CD14-positive monocyte (primary cell): ENCODE measurements around the gene CFD. TPM values are rescaled to one million over a fixed set of nuclear protein-coding genes. Genes with fewer than 3 reads are reported as not detected.

Experiments
- DNase-seq, 3 donors: peaks; one replicate each; pipeline ENCODE4 v3.0.0-alpha.2; 2011 to 2022
- H2AFZ ChIP-seq: 2 replicates; pipeline ENCODE4 v1.6.0; 2012; ENCODE audit warnings: mild to moderate bottlenecking, low read depth, low read length, inconsistent platforms; ENCODE audit not compliant: insufficient read depth, poor library complexity, severe bottlenecking
- H3K27ac ChIP-seq, 2 donors: 1 replicate in 1 of 2; 2 replicates in 1 of 2; pipeline ENCODE4 v1.5.1; 2012 to 2013; ENCODE audit warnings: low read length in 2 of 2, control low read depth in 1 of 2, inconsistent platforms in 1 of 2, low read depth in 1 of 2, mild to moderate bottlenecking in 1 of 2
- H3K27me3 ChIP-seq, 2 donors: one replicate each; pipeline versions ENCODE4 v1.6.0 to v1.6.1; 2011 to 2013; ENCODE audit warnings: low read length in 2 of 2; ENCODE audit not compliant: control insufficient read depth in 2 of 2, insufficient read depth in 2 of 2
- H3K36me3 ChIP-seq, 2 donors: replicated peaks in 1 of 2; 1 replicate in 1 of 2; 2 replicates in 1 of 2; pipeline versions ENCODE4 v1.5.1 to v1.6.1; 2012 to 2013; ENCODE audit warnings: low read length in 2 of 2, control low read depth in 1 of 2, inconsistent platforms in 1 of 2, mild to moderate bottlenecking in 1 of 2; ENCODE audit not compliant: insufficient read depth in 2 of 2, control insufficient read depth in 1 of 2
- H3K4me1 ChIP-seq, 2 donors: 1 replicate in 1 of 2; 2 replicates in 1 of 2; pipeline versions ENCODE4 v1.5.1 to v1.6.1; 2012 to 2013; ENCODE audit warnings: low read length in 2 of 2, control low read depth in 1 of 2, inconsistent platforms in 1 of 2, mild to moderate bottlenecking in 1 of 2, moderate library complexity in 1 of 2; ENCODE audit not compliant: insufficient read depth in 2 of 2, control insufficient read depth in 1 of 2
- H3K4me2 ChIP-seq: replicated peaks from 2 replicates; pipeline ENCODE3; 2012; ENCODE audit warnings: low read length, moderate library complexity, mild to moderate bottlenecking; ENCODE audit not compliant: poor library complexity, severe bottlenecking; ENCODE audit errors: extremely low read depth
- H3K4me3 ChIP-seq, 3 experiments: fragments of 200-600 bp in 1 of 3; sonication (generic) in 1 of 3; replicated peaks in 1 of 3; 1 replicate in 2 of 3; 2 replicates in 1 of 3; pipeline ENCODE4 v1.5.1; 2011 to 2013; ENCODE audit warnings: low read length in 3 of 3, mild to moderate bottlenecking in 3 of 3, control low read depth in 2 of 3, low read depth in 2 of 3, inconsistent platforms in 1 of 3, moderate library complexity in 1 of 3
- H3K79me2 ChIP-seq: 2 replicates; pipeline ENCODE4 v1.6.0; 2012; ENCODE audit warnings: mild to moderate bottlenecking, control low read depth, inconsistent platforms, low read length, moderate library complexity; ENCODE audit not compliant: insufficient read depth
- H3K9ac ChIP-seq: 2 replicates; pipeline ENCODE4 v1.6.0; 2017; ENCODE audit warnings: low read length, mild to moderate bottlenecking; ENCODE audit not compliant: insufficient read depth, poor library complexity, severe bottlenecking
- H3K9me3 ChIP-seq, 2 donors: replicated peaks in 1 of 2; 1 replicate in 1 of 2; 2 replicates in 1 of 2; pipeline versions ENCODE4 v1.5.1 to v1.6.1; 2012 to 2013; ENCODE audit warnings: low read length in 2 of 2, control low read depth in 1 of 2; ENCODE audit not compliant: control insufficient read depth in 1 of 2, insufficient read depth in 1 of 2
- H4K20me1 ChIP-seq: 2 replicates; pipeline ENCODE4 v1.6.0; 2012; ENCODE audit warnings: mild to moderate bottlenecking, low read length, control low read depth, moderate library complexity; ENCODE audit not compliant: insufficient read depth
- H3K27ac Mint-ChIP-seq, 7 donors: one replicate each; pipeline ENCODE4 v1.8.0; 2020; ENCODE audit warnings: mild to moderate bottlenecking in 7 of 7, mixed read lengths in 7 of 7, moderate library complexity in 6 of 7, inconsistent platforms in 2 of 7
- H3K27me3 Mint-ChIP-seq, 3 donors: one replicate each; pipeline ENCODE4 v1.8.0; 2021 to 2022; ENCODE audit warnings: low read depth in 3 of 3, mild to moderate bottlenecking in 3 of 3, mixed read lengths in 3 of 3, moderate library complexity in 3 of 3, inconsistent platforms in 1 of 3
- H3K36me3 Mint-ChIP-seq, 2 donors: one replicate each; pipeline ENCODE4 v1.8.0; 2020; ENCODE audit warnings: mixed read lengths in 2 of 2, inconsistent platforms in 1 of 2, mild to moderate bottlenecking in 1 of 2
- H3K4me1 Mint-ChIP-seq: one replicate; pipeline ENCODE4 v1.8.0; 2020; ENCODE audit warnings: mild to moderate bottlenecking, mixed read lengths
- H3K4me3 Mint-ChIP-seq, 2 donors: one replicate each; pipeline ENCODE4 v1.8.0; 2020; ENCODE audit warnings: mild to moderate bottlenecking in 2 of 2, mixed read lengths in 2 of 2, moderate library complexity in 1 of 2
- H3K9me3 Mint-ChIP-seq, 7 donors: one replicate each; pipeline ENCODE4 v1.8.0; 2020 to 2022; ENCODE audit warnings: mixed read lengths in 7 of 7, mild to moderate bottlenecking in 6 of 7, moderate library complexity in 6 of 7, inconsistent platforms in 2 of 7
- WGBS: methylation state at CpG from one replicate; pipeline ENCODE4 v1.1.5; 2013; ENCODE audit warnings: missing lambda C conversion rate; ENCODE audit not compliant: insufficient coverage; 5-methylcytosine and 5-hydroxymethylcytosine counted together
- intact Hi-C, 2 donors: fragments of 100-400 bp; cut with micrococcal nuclease; formaldehyde crosslinking; loops; one replicate each; pipeline versions ENCODE4 v1.15.0 to v1.15.1; 2023
- polyA plus RNA-seq, 3 donors: library from polyadenylated mRNA; depleted of rRNA in 1 of 3; unstranded in 2 of 3; stranded (reverse) in 1 of 3; fragments of 300-500 nt in 2 of 3; fragments of >200 nt in 1 of 3; fragmentation: Illumina TruSeq in 2 of 3; gene quantifications; 1 replicate in 2 of 3; 2 replicates in 1 of 3; pipeline ENCODE4 v1.2.3, GENCODE V29; 2012 to 2021
- TF ChIP-seq, protein P1 (sequence below): fragments of 200-600 bp; IDR thresholded peaks from one replicate; pipeline ENCODE4 v1.8.0; 2022; ENCODE audit warnings: antibody characterized with exemption, mild to moderate bottlenecking

The CFD gene
- polyA plus RNA-seq, 3 donors: 272 to 862 (median 654) TPM

DNA sequence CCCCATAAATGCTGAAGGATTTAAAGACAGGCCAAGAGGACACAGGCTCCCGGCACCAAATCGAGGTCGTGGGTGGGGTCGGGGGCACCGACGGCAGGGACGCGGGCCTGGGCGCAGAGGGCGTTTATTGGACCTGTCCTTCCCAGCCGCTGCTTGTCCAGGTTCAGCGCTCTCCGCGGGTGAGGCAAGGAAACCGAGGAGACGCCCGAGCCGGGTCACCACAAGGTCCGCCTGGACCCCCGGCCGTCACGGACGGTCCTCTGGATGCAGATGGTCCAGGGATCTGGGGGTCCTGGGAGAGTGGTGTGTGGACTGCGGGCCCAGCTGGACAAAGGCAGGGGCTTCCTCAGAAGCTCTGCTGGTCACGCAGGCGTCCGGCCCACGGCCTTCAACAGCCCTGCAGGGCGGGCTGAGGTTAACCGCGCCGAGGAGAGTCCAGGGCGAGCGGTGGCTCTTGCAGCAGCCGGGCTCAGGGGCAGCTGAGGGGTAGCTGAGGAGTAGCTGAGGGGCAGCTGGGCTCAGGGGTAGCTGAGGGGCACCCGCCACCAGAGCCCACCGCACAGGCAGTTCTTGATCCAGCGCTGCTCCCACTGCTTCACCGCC, 8.5 kb downstream of the CFD start:
- H3K9me3 Mint-ChIP-seq: peaks cover 0 to 2% (median 0%) of the 10 kb centered on the region in 7 donors
- peaks cover 17% of the 10 kb centered on the region for H3K4me1 Mint-ChIP-seq
- H3K27me3 ChIP-seq: peaks cover 0 to 11% of the 10 kb centered on the region in 2 donors
- no peak overlapping the region for H3K27ac Mint-ChIP-seq
- DNase-seq: no peak
- H3K36me3 Mint-ChIP-seq: peaks cover 29 to 44% of the 10 kb centered on the region in 2 donors
- H4K20me1 ChIP-seq: peaks cover 66% of the 10 kb centered on the region
- TF ChIP-seq, protein P1, sequence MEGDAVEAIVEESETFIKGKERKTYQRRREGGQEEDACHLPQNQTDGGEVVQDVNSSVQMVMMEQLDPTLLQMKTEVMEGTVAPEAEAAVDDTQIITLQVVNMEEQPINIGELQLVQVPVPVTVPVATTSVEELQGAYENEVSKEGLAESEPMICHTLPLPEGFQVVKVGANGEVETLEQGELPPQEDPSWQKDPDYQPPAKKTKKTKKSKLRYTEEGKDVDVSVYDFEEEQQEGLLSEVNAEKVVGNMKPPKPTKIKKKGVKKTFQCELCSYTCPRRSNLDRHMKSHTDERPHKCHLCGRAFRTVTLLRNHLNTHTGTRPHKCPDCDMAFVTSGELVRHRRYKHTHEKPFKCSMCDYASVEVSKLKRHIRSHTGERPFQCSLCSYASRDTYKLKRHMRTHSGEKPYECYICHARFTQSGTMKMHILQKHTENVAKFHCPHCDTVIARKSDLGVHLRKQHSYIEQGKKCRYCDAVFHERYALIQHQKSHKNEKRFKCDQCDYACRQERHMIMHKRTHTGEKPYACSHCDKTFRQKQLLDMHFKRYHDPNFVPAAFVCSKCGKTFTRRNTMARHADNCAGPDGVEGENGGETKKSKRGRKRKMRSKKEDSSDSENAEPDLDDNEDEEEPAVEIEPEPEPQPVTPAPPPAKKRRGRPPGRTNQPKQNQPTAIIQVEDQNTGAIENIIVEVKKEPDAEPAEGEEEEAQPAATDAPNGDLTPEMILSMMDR: no peak
- intact Hi-C loops: loop anchor here in 1 of 2 donors (10.0 kb wide), 1 partner anchor 377 kb away; the partner anchor contains the start of genes ATP5F1D and MIDN
- no peaks in the 10 kb centered on the region for H3K79me2 ChIP-seq
- no peak overlapping the region for H3K27ac ChIP-seq
- peaks cover 0 to 5% (median 2%) of the 10 kb centered on the region in 3 donors for H3K27me3 Mint-ChIP-seq
- H3K4me3 ChIP-seq: no peak overlapping the region
- no peak overlapping the region for H3K9ac ChIP-seq
- WGBS: 93% methylated on average over 36 of the region's 39 CpGs
- H2AFZ ChIP-seq: no peak overlapping the region
- H3K9me3 ChIP-seq: no peaks in the 10 kb centered on the region
- peaks cover 10 to 18% of the 10 kb centered on the region in 2 donors for H3K36me3 ChIP-seq
- no peak overlapping the region for H3K4me3 Mint-ChIP-seq
- H3K4me1 ChIP-seq: peaks cover 21 to 23% of the 10 kb centered on the region in 2 donors
- H3K4me2 ChIP-seq: no peak overlapping the region

DNA sequence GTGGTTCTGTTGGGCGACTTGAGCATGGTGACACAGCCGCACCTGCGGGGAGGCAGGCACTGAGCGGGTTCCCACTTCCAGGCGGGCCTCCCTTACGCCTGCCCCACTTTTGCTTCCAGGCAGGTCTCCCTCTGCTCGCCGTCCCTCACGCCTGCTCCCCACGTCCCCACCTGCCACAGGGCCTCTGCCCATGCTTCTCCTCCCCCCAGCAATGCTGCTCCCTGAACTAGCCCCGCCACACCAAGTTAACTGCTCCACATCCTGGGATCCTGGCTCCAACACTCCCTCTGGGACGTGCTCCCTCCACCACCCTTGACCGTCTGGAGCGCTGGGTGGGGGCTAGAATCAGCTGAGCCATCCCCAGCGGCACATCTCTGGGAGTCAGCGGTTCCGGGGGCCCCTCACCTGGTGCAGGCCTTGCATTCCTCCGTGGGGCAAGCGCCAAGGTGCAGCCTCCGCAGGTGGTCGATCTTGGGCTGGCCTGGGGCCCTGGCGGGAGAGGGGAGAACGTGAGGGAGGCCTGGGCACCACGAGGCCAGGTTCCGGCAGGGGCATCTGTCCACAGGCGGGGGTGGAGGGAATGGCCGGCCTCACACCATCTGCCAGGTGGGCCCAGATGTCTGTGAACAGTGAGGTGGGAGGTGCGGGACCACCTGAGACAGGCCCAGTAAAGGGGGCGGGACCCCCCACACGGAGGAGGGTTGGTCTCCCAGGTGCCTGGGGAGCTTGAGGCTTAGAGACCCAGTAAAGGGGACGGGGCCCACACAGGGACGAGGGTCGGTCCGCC, 9.2 kb downstream of the CFD start:
- peaks cover 63% of the 10 kb centered on the region for H4K20me1 ChIP-seq
- no peak for DNase-seq
- no peak overlapping the region for H3K4me3 ChIP-seq
- peaks cover 0 to 1% (median 0%) of the 10 kb centered on the region in 7 donors for H3K9me3 Mint-ChIP-seq
- H3K4me2 ChIP-seq: no peak overlapping the region
- intact Hi-C loops: loop anchor here in 1 of 2 donors (10.0 kb wide), 1 partner anchor 376 kb away; the partner anchor contains the start of genes ATP5F1D and MIDN
- no peak overlapping the region for H3K4me3 Mint-ChIP-seq
- no peak overlapping the region for H3K27ac ChIP-seq
- no peak overlapping the region for H3K9ac ChIP-seq
- H3K27me3 ChIP-seq: peaks cover 0 to 11% of the 10 kb centered on the region in 2 donors
- peaks cover 10 to 18% of the 10 kb centered on the region in 2 donors for H3K36me3 ChIP-seq
- H3K27me3 Mint-ChIP-seq: peaks cover 0 to 5% (median 2%) of the 10 kb centered on the region in 3 donors
- 95% methylated on average over 28 of the region's 34 CpGs for WGBS
- no peak overlapping the region for H2AFZ ChIP-seq
- peaks cover 11% of the 10 kb centered on the region for H3K4me1 Mint-ChIP-seq
- no peak overlapping the region for H3K27ac Mint-ChIP-seq
- no peaks in the 10 kb centered on the region for H3K9me3 ChIP-seq
- peaks cover 14 to 16% of the 10 kb centered on the region in 2 donors for H3K4me1 ChIP-seq
- TF ChIP-seq, protein P1: no peak
- no peaks in the 10 kb centered on the region for H3K79me2 ChIP-seq
- H3K36me3 Mint-ChIP-seq: peaks cover 29 to 44% of the 10 kb centered on the region in 2 donors
